Measurements from ENCODE around the gene MYO18A.

Gene MYO18A

GRCh38 chr17:29120433-29120832 is 59.8 kb downstream of the MYO18A start:
- no peak for FAIRE-seq

GRCh38 chr17:29119265-29119664 is 60.9 kb downstream of the MYO18A start:
- FAIRE-seq, result no peak

- FAIRE-seq, result no peak
Measured at GRCh38 chr17:29116804-29117753, 63.1 kb downstream of the MYO18A start.

- no peak for FAIRE-seq
Measured at GRCh38 chr17:29115961-29116803, 64.0 kb downstream of the MYO18A start.

GRCh38 chr17:29115435-29115834 is 64.8 kb downstream of the MYO18A start:
- FAIRE-seq, result no peak

GRCh38 chr17:29114141-29114540 is 66.1 kb downstream of the MYO18A start:
- no peak for FAIRE-seq

GRCh38 chr17:29113334-29113733 is 66.9 kb downstream of the MYO18A start:
- no peak for FAIRE-seq

- no peak for FAIRE-seq
Measured at GRCh38 chr17:29112771-29113295, 67.4 kb downstream of the MYO18A start.

GRCh38 chr17:29111816-29112499 is 68.2 kb downstream of the MYO18A start:
- FAIRE-seq, result no peak

- FAIRE-seq, result no peak
Measured at GRCh38 chr17:29110372-29110757, 69.8 kb downstream of the MYO18A start.

GRCh38 chr17:29109477-29110371 is 70.5 kb downstream of the MYO18A start:
- FAIRE-seq, result no peak

GRCh38 chr17:29108823-29109476 is 71.2 kb downstream of the MYO18A start:
- FAIRE-seq, result no peak

- no peak for FAIRE-seq
Measured at GRCh38 chr17:29107933-29108822, 72.0 kb downstream of the MYO18A start.

- FAIRE-seq, result no peak
Measured at GRCh38 chr17:29107084-29107483, 73.1 kb downstream of the MYO18A start.

- no peak for FAIRE-seq
Measured at GRCh38 chr17:29103341-29103740, 76.9 kb downstream of the MYO18A start.

GRCh38 chr17:29102741-29103181 is 77.4 kb downstream of the MYO18A start:
- FAIRE-seq, result no peak

- no peak for FAIRE-seq
Measured at GRCh38 chr17:29102046-29102445, 78.2 kb downstream of the MYO18A start.

- FAIRE-seq, result no peak
Measured at GRCh38 chr17:29100296-29100695, 79.9 kb downstream of the MYO18A start.

GRCh38 chr17:29099527-29099926 is 80.7 kb downstream of the MYO18A start:
- no peak for FAIRE-seq

- FAIRE-seq, result no peak
Measured at GRCh38 chr17:29096094-29096493, 84.1 kb downstream of the MYO18A start.
